T-helper 2 cell treated with Interferon-gamma antibody and Interleukin-4, amounts not matched to agents 100 ng/mL and 5 ng/mL, for 36 hours (primary cell): Measurements from ENCODE around the gene ELK1. TPM values are rescaled to one million over a fixed set of nuclear protein-coding genes. Genes with fewer than 3 reads are reported as not detected.

Experiments
- total RNA-seq: library from RNA; stranded (reverse); gene quantifications from 2 replicates; pipeline ENCODE4 v1.2.3, GENCODE V29; 2022

Gene ELK1
- total RNA-seq, 1 donor from 2014 or later = 57.4 TPM

Other genes with a start within 250 kb of the ELK1 start
- gene ZNF41, start 167.3 kb downstream of the ELK1 start, total RNA-seq = 11.0 and 11.3 TPM in 2 replicates
- 85.1 and 94.2 TPM in 2 replicates for gene ARAF, start 89.4 kb downstream of the ELK1 start, total RNA-seq
- gene TIMP1, start 68.1 kb downstream of the ELK1 start, total RNA-seq = 147 and 153 TPM in 2 replicates
- gene SYN1, start 30.7 kb downstream of the ELK1 start, total RNA-seq = 0.57 and 0.91 TPM in 2 replicates
- 14.8 and 19.3 TPM in 2 replicates for gene CFP, start 20.6 kb downstream of the ELK1 start, total RNA-seq
- 189 and 193 TPM in 2 replicates for gene UXT, start 8.6 kb upstream of the ELK1 start, total RNA-seq
- 7.2 and 7.8 TPM in 2 replicates for gene ZNF81, start 186.3 kb upstream of the ELK1 start, total RNA-seq